Hindlimb muscle (tissue), 1 donor: Measurements from ENCODE around the gene IGF2BP2. TPM values are rescaled to one million over a fixed set of nuclear protein-coding genes. Genes with fewer than 3 reads are reported as not detected.

ENCODE experiments used
- DNase-seq: peaks from one replicate; pipeline ENCODE4 v3.0.0-alpha.2; 2013
- polyA plus RNA-seq: library from polyadenylated mRNA; unstranded; fragments of 120-200 nt; gene quantifications from one replicate; pipeline ENCODE4 v1.2.1, GENCODE V29; 2013; ENCODE audit not compliant: insufficient read length

Gene IGF2BP2
- polyA plus RNA-seq, 1 donor = 41.6 TPM

DNA sequence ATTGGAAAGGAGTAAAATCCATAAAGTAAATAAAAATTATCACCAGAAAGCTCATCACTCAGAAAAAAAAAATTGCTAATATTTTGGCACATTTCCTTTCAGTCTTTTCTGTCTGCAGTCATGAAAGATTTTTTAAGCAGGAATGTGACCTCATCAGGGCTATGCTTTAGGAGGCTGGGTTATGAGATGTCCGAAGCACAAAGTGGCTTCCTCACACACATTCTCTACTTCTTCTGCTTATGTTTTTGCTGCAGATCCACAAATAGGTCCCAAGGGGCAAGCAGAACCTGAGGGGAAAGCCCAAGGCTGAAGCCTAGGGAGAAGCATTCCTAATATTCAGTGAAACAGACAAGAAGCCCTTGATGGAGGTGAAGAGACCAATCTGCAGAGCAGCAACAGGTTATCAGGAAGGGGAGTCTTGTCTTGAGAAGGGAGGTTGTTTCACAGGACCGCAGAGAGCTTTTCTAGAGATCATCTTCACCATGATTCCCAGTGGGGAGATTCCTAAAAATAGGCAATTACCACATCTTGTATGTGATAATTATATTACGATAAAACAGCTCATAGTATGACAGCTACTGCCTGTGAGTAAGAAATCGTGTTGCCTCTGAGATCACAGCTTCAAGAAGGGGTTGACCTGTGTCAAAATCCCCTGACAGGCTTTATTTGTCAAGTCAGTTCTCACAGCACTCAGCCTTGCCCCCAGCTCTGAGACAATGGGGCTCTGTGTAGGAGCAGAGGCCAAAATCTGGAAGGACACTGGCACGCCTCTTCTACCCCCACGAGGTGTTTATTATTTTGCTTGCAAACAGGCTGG lies 60.5 kb downstream of the IGF2BP2 start:
- no peak for DNase-seq

DNA sequence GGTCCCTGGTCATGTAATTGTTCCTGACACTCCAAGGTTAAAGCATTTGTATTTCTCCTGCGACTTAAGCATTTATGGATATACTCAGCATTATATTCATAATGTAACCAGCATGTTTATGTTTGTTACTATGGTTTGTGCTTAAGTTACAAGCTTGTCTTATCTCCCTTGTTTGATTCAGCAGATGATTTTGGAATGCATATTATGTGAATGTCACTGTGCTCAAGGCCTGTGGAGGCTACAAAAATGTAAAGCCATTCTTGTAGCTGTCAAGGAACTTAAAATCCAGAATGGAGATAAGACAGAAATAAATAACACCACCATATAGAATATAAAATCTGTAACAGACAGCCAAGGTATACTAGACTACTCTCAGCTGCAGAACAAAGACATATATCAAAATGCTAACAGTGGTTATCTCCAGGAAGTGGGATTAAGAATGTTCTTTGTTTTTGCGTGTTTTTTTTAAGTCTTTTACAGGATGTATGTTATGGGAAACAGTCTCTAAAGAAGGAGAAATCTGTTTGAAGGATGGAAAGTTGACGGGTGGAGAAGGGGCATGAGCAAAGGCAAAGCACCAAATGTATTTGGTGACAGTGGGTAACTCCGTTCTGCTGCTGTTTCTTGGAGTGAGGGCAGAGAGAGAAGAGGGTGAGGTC lies 61.4 kb downstream of the IGF2BP2 start:
- no peak for DNase-seq

DNA sequence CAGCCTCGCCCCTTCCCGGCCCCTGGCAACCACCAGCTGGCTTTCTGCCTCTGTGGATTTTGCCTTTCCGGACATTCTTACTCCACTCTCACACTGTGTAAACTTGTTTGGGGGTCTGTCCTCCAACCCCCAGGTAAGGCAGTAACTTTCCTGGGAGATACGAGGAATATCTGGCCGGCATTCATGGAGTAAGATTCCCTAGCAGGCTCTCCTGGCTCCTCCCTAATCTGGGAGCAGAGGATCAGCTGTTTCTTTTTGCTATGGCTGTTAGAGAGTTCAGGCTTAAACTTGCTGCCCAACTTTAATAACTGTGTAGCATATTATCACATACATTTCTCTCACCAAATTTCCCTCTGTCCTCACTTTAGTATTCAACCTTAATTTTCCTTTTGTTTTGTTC lies 64.3 kb downstream of the IGF2BP2 start:
- no peak for DNase-seq

DNA sequence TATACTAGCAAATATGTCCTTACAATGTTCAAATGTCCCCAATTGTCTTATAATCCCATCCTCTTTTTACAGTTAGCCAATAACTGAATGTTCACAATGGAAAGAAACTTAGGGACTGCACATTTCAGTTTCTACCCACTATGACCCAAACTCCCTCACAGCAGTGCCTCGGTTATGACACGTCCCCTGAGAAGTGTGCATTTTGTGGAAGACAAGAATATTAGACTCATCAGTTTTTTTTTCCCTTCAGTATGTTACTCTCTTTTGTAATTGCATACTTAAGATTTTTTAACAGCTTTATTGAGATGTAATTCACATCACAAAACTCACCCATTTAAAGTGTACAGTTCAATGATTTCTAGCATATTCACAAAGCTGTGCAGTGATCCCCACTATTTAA lies 64.8 kb downstream of the IGF2BP2 start:
- DNase-seq = no peak

DNA sequence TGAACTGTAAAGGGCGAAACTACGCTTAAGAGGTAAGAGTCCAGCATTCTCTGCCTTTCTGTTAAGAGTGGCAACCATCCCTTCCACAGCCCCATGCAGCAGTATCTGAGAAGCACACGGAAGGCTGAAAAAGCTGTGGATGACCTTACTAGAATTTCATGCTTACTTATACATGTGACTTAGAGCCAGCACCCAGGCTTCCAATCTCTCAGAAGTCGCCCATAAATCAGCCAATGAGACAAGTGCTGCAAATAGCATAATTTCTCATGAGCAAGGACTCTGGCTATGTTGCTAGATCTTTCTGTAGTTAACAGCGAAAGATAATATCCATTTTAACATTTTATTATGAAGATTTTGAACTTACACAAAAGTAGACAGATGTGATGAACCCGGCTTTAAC lies 65.3 kb downstream of the IGF2BP2 start:
- DNase-seq = no peak

DNA sequence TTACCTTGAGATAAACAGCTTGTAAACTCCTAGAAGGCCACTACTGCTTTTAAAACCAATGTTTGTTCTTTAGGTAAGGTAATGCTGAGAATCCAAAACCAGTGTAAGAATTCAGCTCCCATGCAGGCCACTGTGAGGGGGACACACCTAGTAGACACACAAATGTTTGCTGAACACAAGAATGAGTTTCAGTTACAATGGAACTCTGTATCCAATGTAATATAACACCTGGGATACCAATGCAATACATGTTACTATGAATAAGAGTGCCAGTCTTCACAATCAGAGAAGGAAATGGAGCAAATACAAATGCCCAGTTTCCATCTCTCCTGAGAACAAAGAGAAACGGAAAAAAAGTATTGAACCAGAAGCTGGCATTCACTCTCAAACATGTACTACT lies 65.9 kb downstream of the IGF2BP2 start:
- no peak for DNase-seq

DNA sequence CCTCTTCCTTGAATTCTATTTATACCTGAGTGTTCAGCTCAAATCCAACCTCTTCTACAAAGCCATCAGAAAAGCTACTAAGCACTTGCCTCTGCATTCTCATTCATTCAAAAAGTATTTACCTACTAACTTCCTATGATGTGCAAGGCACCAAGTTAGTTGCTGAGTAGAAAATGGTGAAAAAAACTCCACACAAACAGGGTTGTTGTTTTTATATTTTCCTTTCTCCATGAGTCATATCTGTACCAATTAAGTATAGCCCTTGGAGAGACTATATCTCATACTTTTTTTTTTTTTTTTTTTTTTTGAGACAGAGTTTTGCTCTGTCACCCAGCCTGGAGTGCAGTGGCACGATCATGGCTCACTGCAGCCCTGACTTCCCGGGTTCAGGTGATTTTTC lies 67.7 kb downstream of the IGF2BP2 start:
- no peak for DNase-seq

DNA sequence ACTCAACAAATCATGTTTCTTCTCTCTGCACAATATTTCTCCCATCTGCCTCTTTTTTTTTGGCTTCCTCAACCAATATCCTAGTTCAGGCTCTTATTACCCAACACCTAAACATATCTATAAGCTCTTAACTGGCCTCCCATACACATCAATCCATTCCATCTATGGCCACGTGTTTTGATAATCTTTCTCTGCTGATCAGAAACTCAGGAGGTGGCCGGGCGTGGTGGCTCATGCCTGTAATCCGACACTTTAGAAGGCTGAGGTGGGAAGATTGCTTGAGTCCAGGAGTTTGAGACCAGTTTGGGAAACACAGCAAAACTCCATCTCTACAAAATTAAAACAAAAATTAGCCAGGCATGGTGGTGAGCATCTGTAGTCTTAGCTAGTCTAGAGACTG lies 68.4 kb downstream of the IGF2BP2 start:
- DNase-seq = no peak

DNA sequence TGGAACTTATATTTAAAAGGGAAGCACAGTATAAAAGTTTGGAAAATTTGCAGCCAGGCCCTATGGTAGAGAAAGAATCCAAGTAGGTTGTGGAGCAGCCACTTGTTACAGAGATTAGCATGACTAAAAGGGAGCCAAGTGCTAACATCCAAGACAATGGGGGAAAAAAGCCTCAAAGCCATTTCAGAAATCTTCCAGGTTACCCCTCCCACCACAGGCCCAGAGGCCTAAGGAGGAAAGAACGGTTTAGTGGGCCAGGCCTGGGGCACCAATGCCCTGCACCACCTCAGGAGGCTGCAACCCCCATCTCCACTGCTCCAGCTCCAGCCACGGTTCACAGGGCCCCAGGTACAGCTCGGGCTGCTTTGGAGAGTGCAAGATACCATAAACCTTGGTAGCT lies 69.9 kb downstream of the IGF2BP2 start:
- DNase-seq = no peak

DNA sequence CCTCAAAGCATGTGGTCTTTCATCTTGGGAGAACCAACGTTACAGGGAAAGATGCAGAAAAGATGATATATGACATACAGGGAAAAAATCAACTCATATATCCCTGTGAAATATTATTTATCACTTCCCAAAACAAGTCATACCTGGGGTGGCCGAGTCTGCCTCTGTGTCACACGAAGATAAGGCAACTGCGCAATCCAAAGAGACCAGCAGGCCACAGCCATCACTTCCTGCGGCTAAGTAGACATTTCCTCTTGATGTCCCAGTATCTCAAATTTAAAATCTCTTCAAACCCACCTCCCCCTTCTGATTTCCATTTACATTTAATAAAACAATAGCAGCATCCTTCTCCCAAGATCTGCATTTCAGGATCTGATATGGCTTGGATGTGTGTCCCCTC lies 71.5 kb downstream of the IGF2BP2 start:
- DNase-seq = no peak

DNA sequence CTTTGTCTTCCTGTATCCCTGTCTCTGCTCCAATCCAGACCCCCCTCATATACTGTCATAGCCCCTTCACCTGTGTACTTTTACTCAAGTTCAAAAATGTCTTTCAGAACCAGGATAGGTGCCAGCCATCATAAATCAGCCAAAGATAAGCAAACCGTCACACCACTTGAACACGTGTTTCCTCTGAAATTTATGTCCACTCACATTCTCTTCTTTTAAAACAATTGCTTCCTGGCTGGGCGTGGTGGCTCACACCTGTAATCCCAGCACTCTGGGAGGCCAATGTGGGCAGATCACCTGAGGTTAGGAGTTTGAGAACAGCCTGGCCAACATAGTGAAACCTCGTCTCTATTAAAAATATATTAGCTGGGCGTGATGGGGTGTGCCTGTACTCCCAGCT lies 74.1 kb downstream of the IGF2BP2 start:
- DNase-seq = no peak

DNA sequence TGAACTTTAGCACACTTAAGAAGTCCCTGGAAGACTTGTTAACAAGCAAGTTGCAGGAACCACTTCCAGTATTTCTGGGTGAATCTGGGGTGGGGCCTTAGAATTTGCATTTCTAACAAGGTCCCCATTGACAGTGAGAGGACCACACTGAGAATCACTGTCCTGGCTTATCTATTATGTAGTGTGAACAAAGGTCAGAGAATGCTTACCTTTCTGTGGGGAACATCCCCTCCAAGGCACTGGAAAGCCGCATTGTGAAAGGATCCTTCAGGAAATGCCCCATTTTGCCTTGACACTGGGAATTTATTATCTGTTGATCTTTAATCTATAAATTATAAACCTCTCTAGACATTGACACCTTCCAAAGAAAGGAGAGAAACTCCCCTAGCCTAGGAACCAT lies 74.8 kb downstream of the IGF2BP2 start:
- DNase-seq = no peak

DNA sequence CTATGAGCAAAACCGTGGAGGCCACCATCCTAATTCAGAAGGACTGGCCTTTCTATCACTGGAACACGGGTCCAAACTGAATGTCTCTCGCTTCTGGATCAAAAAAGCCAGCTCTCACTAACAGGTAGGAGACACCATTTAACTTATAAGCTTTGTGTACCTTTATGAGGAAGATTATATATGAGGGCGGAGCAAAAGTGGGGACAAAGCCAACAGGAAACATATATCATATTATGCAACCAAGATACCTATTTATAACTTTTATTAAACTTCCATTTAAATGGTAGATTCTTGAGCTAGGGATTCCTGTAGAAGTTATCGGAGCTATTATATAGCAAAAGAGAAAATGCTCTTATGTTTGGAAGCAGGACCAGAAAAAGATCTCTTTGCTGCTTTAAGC lies 78.4 kb downstream of the IGF2BP2 start:
- DNase-seq = no peak

DNA sequence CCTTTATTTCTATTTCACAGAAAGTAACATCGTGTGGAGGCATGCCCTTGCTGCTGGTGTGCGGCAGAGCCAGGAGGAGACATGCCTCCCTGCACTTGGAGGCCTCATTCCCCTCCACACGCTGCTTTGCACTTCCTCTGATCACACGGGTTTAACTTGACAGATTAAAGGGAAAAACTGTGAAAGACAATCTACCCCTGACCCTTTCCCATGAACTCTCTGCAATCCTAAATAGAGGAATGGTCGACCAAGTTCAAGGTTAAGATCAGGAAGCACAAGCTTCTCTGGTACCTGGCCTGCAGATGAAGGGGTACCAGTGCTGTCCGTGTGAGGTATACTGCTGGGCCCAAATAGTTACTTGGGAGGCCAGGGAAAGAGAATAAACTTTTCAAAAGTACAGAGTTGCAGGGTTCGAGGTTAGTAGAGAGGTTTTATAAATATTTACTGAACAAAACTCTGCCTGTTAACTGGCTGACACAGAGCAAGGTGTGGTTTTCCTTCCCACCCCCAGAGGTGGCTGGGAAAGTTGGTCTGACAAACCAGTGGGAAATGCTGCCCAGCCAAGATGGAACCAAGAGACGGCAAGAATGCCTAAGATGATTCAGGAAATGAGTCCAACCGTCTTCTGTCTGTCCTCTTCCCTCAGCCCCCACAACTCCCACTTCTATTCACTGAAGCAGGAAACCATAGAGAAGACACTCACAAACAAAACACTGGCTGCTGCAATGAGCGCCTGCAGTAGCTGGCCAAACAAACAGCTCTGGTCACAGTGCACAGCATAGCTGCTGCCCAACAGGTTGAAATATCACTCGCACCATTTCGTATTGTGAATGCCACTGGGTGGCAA lies 79.6 kb downstream of the IGF2BP2 start:
- DNase-seq = peak; percentile 31

DNA sequence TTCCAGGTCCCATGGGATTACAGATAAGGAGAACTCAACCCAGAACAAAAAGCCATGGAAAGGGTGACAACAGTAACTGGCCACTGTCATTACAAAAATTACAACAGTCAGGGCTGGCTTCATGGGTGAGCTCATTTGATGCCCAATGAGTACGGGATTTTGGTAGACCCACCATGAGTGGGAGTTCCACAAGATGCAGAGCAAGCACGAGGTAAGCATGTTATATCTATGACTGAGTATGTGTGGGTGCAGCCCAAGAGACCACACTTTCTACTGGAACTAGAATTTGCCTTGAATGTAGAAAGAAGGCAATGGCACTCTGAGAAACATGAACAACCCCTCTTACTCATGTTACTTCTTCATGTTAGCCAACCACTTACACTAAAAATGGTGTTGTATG lies 83.3 kb downstream of the IGF2BP2 start:
- DNase-seq = no peak

DNA sequence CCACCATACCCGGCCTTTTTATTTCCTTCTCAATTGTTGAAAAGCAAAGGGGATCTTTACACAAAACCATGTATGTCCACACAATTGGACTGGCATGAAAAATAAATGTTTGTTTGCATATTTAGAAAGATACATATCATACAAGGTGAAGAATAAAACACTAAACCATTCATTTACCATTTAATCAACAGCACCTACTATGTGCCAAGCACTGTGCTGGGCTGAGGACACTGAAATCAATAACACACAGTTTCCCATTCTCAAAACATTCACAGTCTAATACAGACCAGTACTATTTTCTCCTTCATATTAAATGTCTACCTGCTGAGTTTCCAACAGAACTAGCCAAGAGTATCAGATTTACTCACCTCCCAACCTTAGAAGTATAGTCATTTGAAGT lies 84.7 kb downstream of the IGF2BP2 start:
- DNase-seq = no peak

DNA sequence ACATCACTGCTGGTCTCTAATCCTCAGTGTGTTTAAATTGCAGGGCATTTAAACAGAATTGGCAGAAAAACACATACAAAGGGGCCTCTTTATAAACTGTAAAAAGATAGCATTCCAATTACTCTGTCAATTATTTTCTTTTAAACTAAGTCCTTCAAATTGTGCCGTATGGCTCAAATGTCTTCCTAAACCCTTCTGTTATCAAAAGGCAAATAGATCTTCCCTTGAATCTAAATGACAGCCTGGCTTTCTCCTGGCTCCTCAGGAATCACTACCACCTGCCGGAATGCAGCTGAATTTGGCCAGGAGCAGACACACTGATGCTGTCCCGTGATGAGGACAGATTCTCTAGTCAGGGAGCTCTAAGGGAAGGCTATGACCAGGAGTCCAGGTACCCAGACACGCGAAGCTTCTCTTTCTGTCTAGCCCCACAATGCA lies 85.6 kb downstream of the IGF2BP2 start:
- no peak for DNase-seq

DNA sequence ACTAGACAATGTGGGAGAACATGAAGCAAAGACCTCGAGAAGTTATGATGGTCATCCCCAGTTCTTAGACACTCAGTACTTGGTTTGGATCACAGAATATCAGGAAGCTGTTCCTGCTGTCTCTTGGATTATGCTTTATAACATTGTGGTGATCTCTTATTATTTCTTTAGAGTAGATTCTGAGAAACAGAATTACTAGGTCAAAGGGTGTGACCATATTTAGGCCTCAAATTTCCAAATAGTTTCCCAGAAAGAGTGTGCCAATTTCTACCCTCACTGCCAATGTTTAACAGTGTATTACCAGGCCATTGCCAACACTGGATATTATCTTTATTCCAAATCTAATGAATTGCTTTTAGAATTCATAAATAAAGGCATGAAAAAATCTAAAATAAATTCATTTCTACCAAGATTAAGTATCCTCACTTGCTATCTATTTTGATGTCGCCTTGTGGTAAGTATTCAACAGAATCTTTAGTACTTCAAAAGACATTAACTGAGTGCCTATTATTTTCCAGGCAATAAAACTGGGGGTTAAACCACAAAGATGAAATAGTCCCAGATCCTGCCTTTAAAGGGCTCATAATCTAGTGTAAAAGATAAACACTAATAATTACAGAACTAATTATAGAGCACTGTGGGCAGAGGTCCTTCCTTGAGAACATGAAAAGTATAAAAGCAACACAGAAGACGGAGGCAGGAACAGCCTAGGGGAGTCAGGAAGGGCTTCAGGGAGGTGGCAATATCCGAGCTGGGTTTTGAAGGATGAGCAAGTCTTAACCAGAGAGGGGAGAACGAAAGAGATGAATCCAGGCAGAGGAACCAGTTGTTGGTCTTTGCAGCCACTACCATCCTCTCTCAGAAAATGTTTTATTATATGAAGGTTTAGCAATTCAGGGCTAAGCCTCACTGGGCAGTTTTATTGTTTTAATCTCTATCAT lies 86.8 kb downstream of the IGF2BP2 start:
- no peak for DNase-seq

DNA sequence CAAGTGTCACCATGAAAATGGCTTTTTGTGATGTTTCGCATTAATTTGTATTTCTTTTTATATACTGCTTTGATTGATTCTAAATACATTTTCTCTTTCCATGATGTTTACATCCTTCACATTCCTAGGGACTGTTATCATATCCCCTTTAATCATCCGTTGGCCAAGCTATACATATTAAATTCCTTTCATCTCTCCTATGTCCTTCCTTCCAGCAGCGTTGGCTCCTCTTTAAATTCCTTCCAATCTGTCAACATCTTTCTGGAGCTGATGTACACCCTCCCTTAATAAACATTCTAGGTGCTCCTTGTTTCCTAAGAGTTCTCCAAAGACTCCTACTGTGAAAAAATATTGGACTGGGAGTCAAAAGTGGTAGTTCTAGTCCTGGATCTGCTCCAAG lies 87.8 kb downstream of the IGF2BP2 start:
- no peak for DNase-seq

DNA sequence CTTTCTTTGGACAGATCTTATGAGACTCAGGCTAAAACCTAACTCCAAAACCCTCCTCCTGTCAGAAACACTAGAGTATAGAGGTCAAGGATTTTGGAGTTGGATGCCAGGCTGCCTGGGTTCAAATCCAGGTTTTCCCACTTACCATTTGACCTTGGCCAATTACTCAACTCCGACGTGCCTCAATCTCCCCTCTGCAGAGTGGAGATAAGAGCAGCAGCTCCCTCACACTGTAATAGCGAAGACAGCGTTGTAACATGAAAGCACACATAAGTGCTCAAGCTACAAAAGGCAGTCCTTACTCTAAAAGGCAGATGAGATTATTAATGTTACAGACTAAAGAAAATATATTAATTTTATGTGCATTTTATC lies 90.1 kb downstream of the IGF2BP2 start:
- no peak for DNase-seq

DNA sequence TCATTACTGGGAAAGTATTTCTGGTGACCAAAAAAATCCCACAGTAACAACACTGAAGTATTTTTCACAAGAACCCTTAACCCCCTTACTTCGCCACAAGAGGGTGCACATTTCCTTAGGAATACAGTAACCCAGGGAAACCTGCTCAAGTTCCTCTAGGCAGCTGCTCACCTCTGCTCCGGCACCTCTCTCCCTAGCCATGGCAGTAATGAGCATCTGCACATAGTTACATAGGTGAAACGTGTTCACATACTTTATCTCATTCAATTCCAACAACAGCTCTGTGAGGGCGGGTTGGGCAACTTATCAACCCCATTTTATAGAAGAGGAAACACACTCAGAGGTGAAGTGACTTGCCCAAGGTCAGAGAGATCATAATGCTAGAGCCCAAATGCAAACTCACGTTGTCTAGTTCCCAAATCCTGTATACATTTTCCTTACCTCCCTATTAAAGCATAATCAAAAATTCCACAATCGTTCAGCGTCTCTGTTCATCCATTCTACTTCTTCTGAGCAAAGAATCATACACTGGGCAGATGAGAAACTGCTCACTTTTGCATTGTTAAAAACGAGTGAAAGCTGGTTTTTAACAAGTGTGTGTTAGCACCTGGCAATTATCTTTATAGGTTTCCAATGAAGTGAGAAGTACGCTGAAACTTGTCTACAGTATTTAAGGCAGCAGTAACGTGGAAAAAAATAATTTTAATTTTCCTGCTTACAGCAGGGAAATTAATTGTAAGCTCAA lies 90.7 kb downstream of the IGF2BP2 start:
- DNase-seq = no peak

DNA sequence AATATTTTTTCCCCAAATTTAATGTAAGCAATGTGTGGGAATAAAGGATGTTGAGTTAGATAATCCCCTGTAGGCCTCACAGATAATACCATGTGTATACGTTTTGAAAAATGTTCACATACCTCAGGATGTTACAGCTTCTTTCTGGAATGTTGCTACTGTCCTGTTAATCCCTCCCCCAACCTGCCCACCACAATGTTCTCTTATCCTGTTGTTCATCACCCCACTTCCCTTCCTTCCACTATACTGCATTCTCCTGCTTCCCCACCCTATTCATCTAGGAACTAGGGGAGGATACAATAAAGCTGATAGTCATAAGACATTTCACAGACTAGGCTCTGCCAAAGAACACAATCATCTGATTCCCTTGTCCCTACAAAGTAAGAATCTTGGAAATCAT lies 92.1 kb downstream of the IGF2BP2 start:
- DNase-seq = no peak
